ENCODE data around the gene SFTPB.

Gene SFTPB

GRCh38 chr2:85668009-85668856, at the start of gene SFTPB:
Gene SFTPB (minus strand): TSS chr2:85668199. CDS start chr2:85668183, 16 bp downstream.
- H3K4me1 ChIP-seq (ENCODE audit: control insufficient read depth, insufficient read depth, low read length): no peaks in the 10 kb centered on the region
- no peaks in the 10 kb centered on the region for H3K9me3 ChIP-seq (ENCODE audit: control insufficient read depth, insufficient read depth, low read depth, low read length)
- TF ChIP-seq ZNF354C (tag by site-specific recombination; IDR thresholded peaks at IDR 0.05; ENCODE audit: borderline replicate concordance, low read depth) (no peak), HIC1 (tag by site-specific recombination; IDR thresholded peaks at IDR 0.05) (no peak), ZSCAN16 (tag by site-specific recombination; IDR thresholded peaks at IDR 0.05) (no peak), ZNF398 (tag by site-specific recombination; IDR thresholded peaks at IDR 0.05) (peak; percentile 23; the same call in 1 of the 2 replicates), ZNF837 (tag by site-specific recombination; IDR thresholded peaks at IDR 0.05) (no peak), GLI4 (tag by site-specific recombination; IDR thresholded peaks at IDR 0.05) (no peak), ZNF785 (tag by site-specific recombination; IDR thresholded peaks at IDR 0.05) (no peak), EGR2 (tag by site-specific recombination; IDR thresholded peaks at IDR 0.05; ENCODE audit: low read depth) (peak; percentile 32; the same call in 1 of the 2 replicates), ZFHX2 (tag by site-specific recombination; conservative IDR thresholded peaks at IDR 0.05) (peak; percentile 71), ZNF580 (tag by site-specific recombination; IDR thresholded peaks at IDR 0.05) (no peak), ZBTB49 (tag by site-specific recombination; IDR thresholded peaks at IDR 0.05; ENCODE audit: low read depth) (no peak), ZNF112 (tag by site-specific recombination; IDR thresholded peaks at IDR 0.05) (no peak), SP2 (tag by site-specific recombination; IDR thresholded peaks at IDR 0.05) (no peak), ZSCAN5A (tag by site-specific recombination; IDR thresholded peaks at IDR 0.05) (no peak)
- H3K36me3 ChIP-seq (ENCODE audit: control insufficient read depth in 2 of 2, insufficient read depth in 1 of 2, low read length in 2 of 2): no peaks in the 10 kb centered on the region
- CTCF ChIA-PET: no interaction called here
- POLR2A ChIA-PET: no interaction called here
- H3K4me3 ChIP-seq (ENCODE audit: low read depth, low read length): no peak within 1 kb of the TSS
- no peak within 1 kb of the TSS for H3K27ac ChIP-seq (ENCODE audit: extremely low read depth, low read depth, low read length)

GRCh38 chr2:85717308-85718008, 49.5 kb upstream of the SFTPB start:
- Histone ChIP-seq H3K4me3 (ENCODE audit: low read depth, low read length) (no peak overlapping the region), H3K36me3 (ENCODE audit: control insufficient read depth in 2 of 2, insufficient read depth in 1 of 2, low read length in 2 of 2) (no peaks in the 10 kb centered on the region), H3K27ac (ENCODE audit: extremely low read depth, low read depth, low read length) (no peak overlapping the region), H3K4me1 (ENCODE audit: control insufficient read depth, insufficient read depth, low read length) (no peaks in the 10 kb centered on the region), H3K9me3 (ENCODE audit: control insufficient read depth, insufficient read depth, low read depth, low read length) (no peaks in the 10 kb centered on the region)
- CTCF ChIA-PET: interaction anchor here (0.8 to 1.4 kb wide), 9 partner anchors 10 to 104 kb away, joined by 3 to 6 read pairs (median 3); no protein-coding TSS in a partner anchor
- POLR2A ChIA-PET: no interaction called here
- TF ChIP-seq GLIS1 (tag by site-specific recombination; IDR thresholded peaks at IDR 0.05) (0 out of 2 replicates have a peak, but pooled peaks have one; percentile 21), ZNF571 (tag by site-specific recombination; IDR thresholded peaks at IDR 0.05) (no peak)
